ENCODE results near the gene CFDP1. TPM values are rescaled to one million over a fixed set of nuclear protein-coding genes. Genes with fewer than 3 reads are reported as not detected.

The CFDP1 gene
- total RNA-seq, 1 experiment from 2014 or later = 52.6 TPM

DNA sequence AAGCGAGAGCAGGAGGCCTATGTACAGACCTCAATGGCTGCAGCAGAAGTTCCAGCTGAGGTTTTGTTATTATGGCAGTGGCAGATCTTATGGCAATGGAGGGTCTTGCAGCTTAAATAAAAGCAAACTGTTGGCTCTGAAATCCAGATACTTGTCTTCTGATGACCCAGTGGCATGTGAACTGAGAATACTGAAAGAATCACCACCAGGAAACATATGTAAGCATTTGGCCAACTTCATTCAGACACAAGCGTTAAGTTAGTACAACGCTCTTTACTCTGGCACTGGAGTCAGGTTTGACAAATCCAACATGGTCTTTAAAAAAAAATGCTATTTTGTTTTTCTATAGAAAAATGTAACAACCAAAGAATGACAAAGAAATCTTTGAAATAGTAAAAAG is 70.5 kb downstream of the CFDP1 start:
- Histone ChIP-seq H3K9me3 (ENCODE audit: insufficient read depth, low read depth) (no peaks in the 10 kb centered on the region), H3K27me3 (ENCODE audit: insufficient read depth, low read depth) (no peaks in the 10 kb centered on the region), H3K27ac (no peak overlapping the region), H3K4me1 (replicated peaks; ENCODE audit: insufficient read depth) (no peaks in the 10 kb centered on the region), H3K79me2 (ENCODE audit: low read depth) (no peaks in the 10 kb centered on the region), H3K36me3 (ENCODE audit: low read depth) (no peaks in the 10 kb centered on the region), H2AFZ (no peak overlapping the region), H3F3A (ENCODE audit: insufficient read depth, low read depth) (no peaks in the 10 kb centered on the region; the same call in 1 of the 2 replicates), H4K20me1 (ENCODE audit: insufficient read depth) (no peaks in the 10 kb centered on the region), H3K4me3 (no peak overlapping the region), H3K9me2 (ENCODE audit: insufficient read depth) (no peaks in the 10 kb centered on the region), H3K4me2 (no peak overlapping the region)
- POLR2A ChIA-PET (ENCODE audit: unreplicated experiment) = no interaction called here
- CTCF ChIA-PET = no interaction called here
- TF ChIP-seq, protein P1, sequence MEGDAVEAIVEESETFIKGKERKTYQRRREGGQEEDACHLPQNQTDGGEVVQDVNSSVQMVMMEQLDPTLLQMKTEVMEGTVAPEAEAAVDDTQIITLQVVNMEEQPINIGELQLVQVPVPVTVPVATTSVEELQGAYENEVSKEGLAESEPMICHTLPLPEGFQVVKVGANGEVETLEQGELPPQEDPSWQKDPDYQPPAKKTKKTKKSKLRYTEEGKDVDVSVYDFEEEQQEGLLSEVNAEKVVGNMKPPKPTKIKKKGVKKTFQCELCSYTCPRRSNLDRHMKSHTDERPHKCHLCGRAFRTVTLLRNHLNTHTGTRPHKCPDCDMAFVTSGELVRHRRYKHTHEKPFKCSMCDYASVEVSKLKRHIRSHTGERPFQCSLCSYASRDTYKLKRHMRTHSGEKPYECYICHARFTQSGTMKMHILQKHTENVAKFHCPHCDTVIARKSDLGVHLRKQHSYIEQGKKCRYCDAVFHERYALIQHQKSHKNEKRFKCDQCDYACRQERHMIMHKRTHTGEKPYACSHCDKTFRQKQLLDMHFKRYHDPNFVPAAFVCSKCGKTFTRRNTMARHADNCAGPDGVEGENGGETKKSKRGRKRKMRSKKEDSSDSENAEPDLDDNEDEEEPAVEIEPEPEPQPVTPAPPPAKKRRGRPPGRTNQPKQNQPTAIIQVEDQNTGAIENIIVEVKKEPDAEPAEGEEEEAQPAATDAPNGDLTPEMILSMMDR (conservative IDR thresholded peaks at IDR 0.05) = no peak
- no peak for TF ChIP-seq EZH2 (IDR thresholded peaks at IDR 0.05; ENCODE audit: low read depth)
- DNase-seq = no peak
- BruUV-seq (replicated peaks) = no TSS peak
- intact Hi-C loops (cut with micrococcal nuclease; ENCODE audit: unreplicated experiment) = no loop called here

- no peak overlapping the region for H3K4me2 ChIP-seq
- no peaks in the 10 kb centered on the region for H3K79me2 ChIP-seq (ENCODE audit: low read depth)
- no peaks in the 10 kb centered on the region for H3K9me2 ChIP-seq (ENCODE audit: insufficient read depth)
- DNase-seq = no peak
- ChIA-PET POLR2A (ENCODE audit: unreplicated experiment) (interaction anchor here (0.7 kb wide), 1 partner anchor 624 kb away, joined by 4 read pairs; no protein-coding TSS in a partner anchor), CTCF (no interaction called here)
- no peaks in the 10 kb centered on the region for H3K9me3 ChIP-seq (ENCODE audit: insufficient read depth, low read depth)
- no peaks in the 10 kb centered on the region; the same call in 1 of the 2 replicates for H3F3A ChIP-seq (ENCODE audit: insufficient read depth, low read depth)
- TF ChIP-seq, protein P1 (conservative IDR thresholded peaks at IDR 0.05) = no peak
- no peak for TF ChIP-seq EZH2 (IDR thresholded peaks at IDR 0.05; ENCODE audit: low read depth)
- H3K27ac ChIP-seq = no peak overlapping the region
- no peaks in the 10 kb centered on the region for H3K4me1 ChIP-seq (replicated peaks; ENCODE audit: insufficient read depth)
- intact Hi-C loops (cut with micrococcal nuclease; ENCODE audit: unreplicated experiment) = no loop called here
- no TSS peak for BruUV-seq (replicated peaks)
- no peaks in the 10 kb centered on the region for H4K20me1 ChIP-seq (ENCODE audit: insufficient read depth)
- no peak overlapping the region for H2AFZ ChIP-seq
- no peaks in the 10 kb centered on the region for H3K36me3 ChIP-seq (ENCODE audit: low read depth)
- H3K27me3 ChIP-seq (ENCODE audit: insufficient read depth, low read depth) = no peaks in the 10 kb centered on the region
- no peak overlapping the region for H3K4me3 ChIP-seq
These were observed 71.4 kb downstream of the CFDP1 start for GRCh38 chr16:75361936-75362335.

DNA sequence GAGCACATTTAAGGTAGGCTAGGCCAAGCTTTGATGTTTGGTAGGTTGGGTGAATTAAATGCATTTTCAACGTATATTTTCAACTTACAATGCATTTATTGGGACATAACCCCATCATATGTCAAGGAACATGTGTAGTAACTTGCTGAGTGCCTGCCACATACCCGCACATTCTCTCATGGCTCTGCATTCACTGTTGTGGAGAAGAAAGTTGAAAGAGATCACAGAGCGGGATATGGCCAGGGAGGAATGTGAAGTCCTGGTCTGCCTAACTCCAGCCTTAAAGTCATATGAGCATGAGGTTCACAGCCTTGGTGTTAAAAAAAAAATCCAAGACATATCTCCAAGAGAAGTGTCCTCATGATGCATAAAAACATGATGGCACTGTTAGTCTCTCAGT is 79.1 kb downstream of the CFDP1 start:
- Histone ChIP-seq H3K27ac (no peak overlapping the region), H3K27me3 (ENCODE audit: insufficient read depth, low read depth) (no peaks in the 10 kb centered on the region), H3F3A (ENCODE audit: insufficient read depth, low read depth) (peaks cover 9% of the 10 kb centered on the region; the same call in 1 of the 2 replicates), H3K36me3 (ENCODE audit: low read depth) (no peaks in the 10 kb centered on the region), H3K4me1 (replicated peaks; ENCODE audit: insufficient read depth) (peaks cover 11% of the 10 kb centered on the region), H3K9me2 (ENCODE audit: insufficient read depth) (no peaks in the 10 kb centered on the region), H3K4me3 (no peak overlapping the region), H3K9me3 (ENCODE audit: insufficient read depth, low read depth) (no peaks in the 10 kb centered on the region), H3K79me2 (ENCODE audit: low read depth) (no peaks in the 10 kb centered on the region), H2AFZ (no peak overlapping the region), H4K20me1 (ENCODE audit: insufficient read depth) (no peaks in the 10 kb centered on the region), H3K4me2 (no peak overlapping the region)
- ChIA-PET CTCF (interaction anchor here (0.7 kb wide), 1 partner anchor 41 kb away, joined by 15 read pairs; no protein-coding TSS in a partner anchor), POLR2A (ENCODE audit: unreplicated experiment) (no interaction called here)
- TF ChIP-seq, protein P1 (conservative IDR thresholded peaks at IDR 0.05) = no peak
- TF ChIP-seq EZH2 (IDR thresholded peaks at IDR 0.05; ENCODE audit: low read depth) = no peak
- DNase-seq = no peak
- intact Hi-C loops (cut with micrococcal nuclease; ENCODE audit: unreplicated experiment) = no loop called here
- BruUV-seq (replicated peaks) = no TSS peak

All from PC-9 (cell line).